Medulla oblongata (tissue), 1 donor: Measurements from ENCODE around the gene QTRT2.

Source experiments
- DNase-seq: peaks from one replicate; pipeline ENCODE4 v3.0.0-alpha.2; 2015; ENCODE audit errors: extremely low spot score

Gene QTRT2

DNA sequence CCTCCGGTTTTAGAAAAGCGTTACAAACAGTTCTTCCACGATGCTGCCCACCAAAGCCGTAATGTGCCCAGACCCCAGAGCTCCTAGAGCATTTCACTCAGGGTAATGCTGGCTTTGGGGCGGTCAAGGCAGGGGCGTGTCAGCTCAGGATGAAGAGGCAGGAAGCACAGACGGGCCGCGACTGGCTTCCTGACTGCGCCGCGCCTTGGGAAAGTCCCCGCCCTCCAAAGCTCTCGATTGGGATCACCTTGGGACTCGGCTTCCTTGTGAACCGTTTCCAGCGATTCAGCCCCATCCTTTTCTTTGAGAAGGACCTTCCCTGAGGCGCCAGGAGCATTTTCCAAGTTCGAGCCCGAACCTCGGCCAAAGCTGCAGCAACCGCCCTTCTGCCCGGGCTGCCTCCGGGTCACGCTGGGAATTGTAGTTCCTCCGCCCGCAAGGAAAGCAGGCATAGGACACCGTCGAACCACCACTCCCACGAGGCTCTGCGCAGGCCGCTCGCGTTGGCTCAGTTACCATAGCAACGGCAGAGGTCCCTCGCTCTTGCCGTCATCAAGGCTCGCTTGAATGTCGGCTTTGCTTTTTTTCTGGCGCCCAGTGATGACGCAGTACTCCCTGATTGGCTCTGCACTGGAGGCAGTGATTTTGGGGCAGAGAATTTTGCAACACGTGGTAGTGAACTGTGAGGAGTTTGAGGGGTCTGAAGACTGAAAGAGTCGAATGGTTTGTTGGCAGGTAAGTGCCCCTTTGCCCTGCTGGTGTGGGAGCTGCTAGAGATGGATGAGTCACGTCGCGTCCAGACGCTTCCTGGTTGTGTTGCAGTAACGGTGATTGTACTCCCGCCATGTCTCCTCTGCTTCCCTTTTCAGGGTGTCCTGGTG lies at the start of gene QTRT2, which contains the start of gene CCDC191:
Gene QTRT2 (plus strand): TSS at position 608 of the 881 bp plus-strand sequence. CDS start 8,521 bp downstream, outside the sequence.
Gene CCDC191 (minus strand): TSS at position 397 of the 881 bp plus-strand sequence. CDS start 60 bp downstream, at position 337.
- DNase-seq: peak; percentile 100

DNA sequence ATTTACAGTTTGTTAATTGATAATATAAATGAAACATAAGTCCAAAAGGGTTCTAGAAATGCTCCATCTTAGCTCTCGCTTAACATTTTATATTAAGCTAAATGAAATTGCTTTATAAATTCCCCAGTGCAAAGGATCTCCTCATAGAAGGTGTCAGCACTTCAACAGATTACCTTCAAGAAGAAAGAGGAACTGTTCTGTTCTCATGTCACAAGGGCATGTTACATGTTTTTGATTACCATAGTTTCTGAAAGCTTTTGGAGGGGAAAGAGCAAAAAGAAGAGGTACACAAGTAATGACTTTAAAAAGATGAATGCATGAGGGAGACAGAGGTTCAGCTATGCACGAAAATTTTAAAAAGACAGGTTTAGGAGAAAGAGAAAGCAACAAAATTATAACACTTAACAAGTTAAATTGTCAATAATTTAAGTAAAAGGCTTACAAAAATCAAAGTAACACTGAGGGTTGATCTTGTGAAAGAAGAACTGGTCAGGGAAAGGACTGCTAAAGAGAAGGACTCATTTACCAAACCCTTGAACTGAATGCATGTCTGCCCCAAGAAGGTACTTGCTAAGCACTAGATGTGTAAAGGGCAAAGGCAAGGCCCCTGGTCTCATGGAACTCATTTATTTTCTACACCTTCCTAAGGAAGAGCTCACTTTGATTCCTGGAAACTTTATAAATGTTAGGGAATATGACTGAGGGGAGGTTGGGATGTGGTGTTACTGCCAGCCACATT lies 45.3 kb upstream of the QTRT2 start:
- no peak for DNase-seq

DNA sequence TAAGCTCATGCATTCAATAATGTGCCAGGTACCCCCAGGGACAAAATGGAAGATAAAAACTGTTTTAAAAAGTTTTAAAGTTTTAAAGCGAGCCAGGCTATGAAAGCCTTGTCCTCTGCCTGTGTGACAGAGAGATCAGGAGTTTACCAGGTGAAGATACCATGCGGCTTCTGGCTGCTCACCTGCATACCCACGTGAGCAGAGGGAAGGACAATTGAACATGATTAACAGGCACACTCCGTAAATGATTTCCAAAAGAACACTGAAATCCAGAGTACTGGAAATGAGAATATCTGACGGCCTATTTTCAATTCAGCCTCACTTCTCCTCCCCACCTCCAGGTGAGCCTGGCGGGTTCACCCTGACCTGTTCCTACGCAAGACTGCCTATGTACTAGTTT lies 42.3 kb upstream of the QTRT2 start:
- DNase-seq: no peak

DNA sequence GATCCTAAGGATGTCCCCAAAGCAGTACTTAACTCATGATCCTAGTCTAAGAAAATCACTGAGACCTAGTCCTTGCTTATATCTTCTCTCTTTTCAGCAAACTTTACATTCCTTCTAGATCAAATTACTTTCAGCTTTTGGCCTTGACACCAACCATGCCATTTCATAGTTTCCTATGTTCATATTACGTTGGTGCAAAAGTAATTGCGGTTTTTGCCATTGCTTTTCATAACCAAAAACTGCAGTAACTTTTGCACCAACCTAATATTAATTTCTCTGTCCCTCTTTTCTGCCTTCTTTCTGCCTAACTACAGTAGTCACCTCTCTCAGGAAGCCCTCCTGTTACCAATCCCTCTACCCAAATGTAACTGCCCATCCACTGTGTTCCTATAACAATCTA lies 37.1 kb upstream of the QTRT2 start:
- no peak for DNase-seq

DNA sequence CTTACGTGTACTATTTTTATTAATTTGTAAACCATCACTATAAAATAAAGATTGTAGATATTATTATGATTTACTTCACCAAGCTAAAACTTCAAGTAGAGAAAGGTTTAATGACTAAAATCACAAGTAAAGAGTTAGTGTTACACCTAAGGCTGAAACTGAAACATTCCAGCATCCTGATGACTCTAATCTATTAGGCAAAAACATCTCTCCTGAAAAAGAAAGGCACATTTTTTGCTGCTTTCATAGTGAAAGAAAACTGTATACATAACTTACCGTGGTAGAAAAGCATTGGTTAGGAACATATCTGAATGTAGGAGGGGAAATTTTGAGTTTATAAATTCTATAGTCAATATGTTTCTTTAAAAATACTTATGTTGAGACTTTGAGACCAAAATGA lies 35.6 kb upstream of the QTRT2 start:
- no peak for DNase-seq

DNA sequence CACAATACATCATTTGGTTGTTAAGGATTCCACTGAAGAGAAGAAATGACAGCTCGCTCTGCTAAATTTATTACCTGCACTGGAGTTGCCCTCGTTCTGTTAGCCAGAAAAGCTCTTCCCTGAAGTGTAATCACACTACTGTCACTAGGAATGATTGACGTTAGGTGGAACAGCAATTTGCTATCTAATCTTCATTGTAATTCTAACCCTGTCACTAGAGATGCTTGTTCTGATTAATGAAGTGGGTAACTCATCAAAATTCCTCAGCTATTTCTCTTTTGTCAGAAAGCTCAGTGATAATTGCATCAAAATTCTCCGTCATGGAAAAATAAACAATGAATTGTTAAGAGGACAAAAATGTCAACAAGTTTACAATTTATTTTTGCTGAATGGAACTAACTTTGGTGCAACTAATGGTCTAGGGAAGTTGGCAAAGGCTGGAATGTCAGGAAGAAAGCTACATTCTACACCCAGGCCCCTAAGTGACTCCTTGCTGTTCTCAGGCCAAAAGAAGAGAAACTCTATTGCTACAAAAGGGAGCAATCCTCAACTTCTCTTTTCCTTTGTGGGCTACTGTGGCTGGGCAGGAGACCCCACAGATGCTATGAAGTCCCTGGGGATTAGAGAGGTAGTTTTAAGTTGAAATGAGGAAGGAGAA lies 34.3 kb upstream of the QTRT2 start:
- no peak for DNase-seq

DNA sequence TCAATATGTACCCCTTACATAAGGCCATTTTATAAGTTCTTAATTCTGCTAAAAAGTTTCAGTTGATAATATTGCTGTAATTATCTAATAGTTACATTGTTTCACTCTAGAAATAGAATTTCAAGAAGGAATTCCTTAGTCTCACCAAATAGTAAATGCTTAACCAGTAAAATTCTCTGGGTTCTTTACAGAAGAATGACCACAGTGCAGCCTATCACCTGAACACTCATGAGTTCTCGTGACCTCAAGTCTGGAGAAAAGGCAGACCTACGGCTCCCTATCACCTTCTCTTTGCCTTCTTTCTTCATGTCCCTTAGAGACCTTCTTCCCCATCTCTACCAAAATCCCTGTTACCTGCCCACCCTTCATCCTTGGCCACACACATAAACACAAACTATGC lies 31.1 kb upstream of the QTRT2 start:
- DNase-seq: no peak

DNA sequence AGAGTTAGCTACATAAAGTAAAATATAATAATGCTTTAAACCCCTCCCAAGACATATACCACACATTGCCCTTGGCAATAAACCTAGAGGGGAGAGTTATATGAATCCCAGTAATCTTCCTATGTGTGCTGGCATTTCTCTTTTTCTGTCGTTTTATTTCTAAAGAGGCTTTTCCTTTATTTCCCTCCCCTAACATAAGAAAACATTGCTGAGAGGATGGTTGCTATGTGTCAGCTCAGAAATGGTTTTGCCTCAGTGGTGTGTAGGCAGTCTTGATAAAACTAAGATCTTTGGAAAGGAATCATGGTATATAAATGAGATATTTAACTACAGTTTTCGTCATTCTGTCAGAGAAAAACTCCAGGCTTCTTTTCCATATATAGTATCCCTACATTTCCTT lies 30.2 kb upstream of the QTRT2 start:
- DNase-seq: no peak

DNA sequence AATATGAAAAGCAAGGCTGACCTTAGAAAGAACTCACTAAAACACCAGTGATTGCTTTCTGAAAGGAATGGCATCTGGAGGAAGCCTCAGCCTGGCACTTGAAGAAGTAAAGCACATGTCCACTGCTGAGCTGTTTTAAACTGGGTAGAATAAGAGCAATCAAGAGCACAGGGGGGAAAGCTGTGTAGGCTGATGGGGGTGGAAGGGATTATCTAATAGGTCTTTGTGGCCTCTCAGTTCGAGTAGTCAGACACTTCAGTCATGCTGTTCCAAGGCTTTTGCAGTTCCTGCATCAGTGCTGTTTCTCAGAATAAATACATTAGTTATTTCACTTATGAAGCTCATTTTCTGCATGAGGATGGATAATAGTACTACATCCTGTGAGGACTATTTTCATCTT lies 22.8 kb upstream of the QTRT2 start:
- DNase-seq: no peak

DNA sequence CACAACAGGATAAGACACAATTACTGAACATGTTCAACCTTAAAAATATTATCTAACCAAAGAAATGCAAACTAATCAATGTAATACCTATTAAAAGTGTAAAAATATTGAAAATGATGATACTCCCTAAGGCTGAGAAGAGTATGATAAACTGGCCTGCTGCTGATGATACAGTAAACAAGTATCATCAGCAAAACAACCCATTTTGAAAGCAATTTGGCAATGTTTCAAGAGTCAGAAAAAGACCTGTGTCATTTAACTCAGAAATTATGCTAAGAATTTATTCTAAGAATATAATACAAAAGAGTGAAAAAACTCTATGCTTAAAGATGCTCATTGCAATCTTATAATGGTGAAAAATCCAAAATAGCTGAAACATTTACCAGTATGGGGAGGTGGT lies 22.3 kb upstream of the QTRT2 start:
- DNase-seq: no peak

DNA sequence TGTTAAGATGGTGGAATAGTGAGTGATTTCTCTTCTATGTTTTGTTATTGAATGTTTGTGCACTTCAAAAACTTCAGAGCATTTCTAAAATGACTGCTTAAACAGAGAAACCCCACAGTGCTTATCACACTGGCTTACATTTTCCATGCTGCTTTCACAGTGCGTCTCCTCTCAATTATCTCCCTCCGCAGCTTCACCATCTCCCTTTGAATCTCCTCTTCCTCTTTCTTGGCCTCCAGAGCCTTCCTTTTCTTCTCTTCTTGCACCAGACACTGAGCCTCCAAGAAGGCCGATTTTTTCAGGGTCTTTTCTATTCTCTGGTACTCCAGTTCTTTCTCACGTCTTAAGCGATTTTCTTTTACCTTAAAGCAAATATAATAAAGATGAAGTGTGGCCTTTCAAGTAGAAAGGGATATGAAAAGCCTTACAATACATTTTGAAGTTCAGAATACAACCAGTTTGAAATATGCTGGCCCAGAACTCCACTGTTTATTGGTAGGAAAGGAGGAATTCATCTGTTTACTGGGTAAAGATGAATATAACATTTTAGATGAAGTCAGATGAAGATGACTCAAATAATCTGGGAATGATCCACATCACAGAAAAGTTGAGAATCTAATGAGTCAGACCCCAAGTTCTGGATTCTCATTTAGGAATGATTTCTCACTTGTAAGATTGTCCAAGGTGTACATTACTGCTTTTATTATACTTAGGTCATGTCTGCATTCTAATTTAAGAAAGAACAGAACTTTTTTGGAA lies 21.6 kb upstream of the QTRT2 start:
- DNase-seq: no peak

DNA sequence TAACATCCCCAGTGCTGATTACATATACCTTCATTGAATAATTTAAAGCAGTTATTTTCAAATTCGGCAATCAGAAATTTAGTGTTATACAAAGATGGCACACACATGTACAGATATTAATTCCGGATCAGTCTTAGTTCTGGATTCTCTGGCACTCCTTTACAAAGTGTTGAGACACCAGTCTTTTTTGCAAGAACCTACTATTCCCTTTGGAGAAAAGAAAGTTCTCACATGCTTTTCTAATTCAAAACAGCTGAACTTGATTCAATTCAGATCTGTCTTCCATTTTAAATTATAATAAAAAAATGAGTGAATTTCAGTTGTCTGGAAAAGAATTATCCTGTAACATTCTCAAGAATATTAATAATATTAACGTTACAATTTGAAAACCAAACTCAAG lies 20.6 kb upstream of the QTRT2 start:
- DNase-seq: no peak

DNA sequence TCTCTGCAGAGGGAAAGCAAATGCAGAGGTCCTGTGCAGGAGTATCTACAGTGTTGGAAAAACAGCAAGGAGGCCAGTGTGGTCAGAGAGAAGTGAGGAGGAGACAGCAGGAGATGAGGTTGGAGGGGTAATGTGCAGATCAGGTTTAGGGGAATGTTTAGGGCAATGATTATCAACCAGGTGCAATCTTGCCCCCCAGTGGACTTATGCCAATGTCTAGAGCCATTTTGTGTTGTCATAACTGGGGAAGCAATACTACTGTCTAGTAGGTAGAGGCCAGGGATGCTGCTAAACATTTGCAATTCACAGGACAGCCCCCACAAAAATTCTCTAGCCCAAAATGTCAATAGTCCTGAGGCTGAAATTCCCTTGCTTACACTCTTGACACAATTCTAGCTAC lies 13.3 kb upstream of the QTRT2 start:
- no peak for DNase-seq

DNA sequence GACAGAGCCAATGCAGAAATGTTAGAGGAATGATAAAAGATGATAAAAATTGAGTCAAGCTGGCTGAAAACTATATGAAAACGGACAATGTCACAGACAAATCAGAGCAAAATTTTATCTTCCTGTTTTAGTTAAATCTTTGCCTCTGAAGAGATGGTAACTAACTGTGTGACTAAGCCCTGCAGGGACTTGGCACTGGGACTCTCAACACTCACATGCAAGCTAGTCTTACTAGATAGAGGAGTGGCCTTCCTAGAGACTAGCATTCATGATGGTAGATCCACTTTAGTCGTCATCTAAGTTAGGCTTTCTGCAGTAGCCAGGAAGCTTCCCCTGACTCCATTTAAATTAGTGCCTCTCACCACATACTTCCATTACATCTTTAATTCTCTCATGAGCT lies 4.3 kb upstream of the QTRT2 start:
- no peak for DNase-seq

DNA sequence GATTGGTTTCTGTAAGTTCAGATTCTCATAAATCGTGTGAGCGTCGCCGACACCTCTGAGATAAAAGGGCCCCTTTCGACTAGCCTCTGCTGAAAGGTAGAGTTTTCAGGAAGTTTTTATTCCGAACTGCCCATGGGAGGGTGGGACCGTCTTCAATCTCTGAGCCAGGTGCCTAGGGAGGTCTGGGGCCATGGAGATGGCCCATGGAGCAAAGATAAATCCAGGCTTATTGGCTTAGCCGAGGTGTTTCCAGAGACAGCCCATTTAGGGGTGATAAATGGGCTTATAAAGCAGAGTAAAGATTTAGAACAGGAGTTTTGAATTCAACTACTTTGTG lies 442 bp downstream of the QTRT2 start:
- no peak for DNase-seq

DNA sequence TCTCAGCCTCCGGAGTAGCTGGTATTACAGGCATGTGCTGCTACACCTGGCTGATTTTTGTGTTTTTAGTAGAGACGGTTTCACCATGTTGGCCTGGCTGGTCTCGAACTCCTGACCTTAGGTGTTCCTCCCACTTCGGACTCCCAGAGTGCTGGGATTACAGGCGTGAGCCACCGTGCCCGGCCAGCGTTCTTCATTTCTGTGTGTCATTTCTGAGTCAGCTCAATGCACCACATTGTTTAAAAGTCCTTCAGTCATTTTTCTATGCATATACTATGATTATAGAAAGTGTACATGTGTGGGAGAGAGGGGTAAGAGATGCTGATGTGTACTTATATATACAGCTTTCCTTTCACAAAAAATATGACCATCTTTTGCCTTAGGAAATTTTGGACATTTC lies 2.1 kb downstream of the QTRT2 start:
- DNase-seq: no peak

DNA sequence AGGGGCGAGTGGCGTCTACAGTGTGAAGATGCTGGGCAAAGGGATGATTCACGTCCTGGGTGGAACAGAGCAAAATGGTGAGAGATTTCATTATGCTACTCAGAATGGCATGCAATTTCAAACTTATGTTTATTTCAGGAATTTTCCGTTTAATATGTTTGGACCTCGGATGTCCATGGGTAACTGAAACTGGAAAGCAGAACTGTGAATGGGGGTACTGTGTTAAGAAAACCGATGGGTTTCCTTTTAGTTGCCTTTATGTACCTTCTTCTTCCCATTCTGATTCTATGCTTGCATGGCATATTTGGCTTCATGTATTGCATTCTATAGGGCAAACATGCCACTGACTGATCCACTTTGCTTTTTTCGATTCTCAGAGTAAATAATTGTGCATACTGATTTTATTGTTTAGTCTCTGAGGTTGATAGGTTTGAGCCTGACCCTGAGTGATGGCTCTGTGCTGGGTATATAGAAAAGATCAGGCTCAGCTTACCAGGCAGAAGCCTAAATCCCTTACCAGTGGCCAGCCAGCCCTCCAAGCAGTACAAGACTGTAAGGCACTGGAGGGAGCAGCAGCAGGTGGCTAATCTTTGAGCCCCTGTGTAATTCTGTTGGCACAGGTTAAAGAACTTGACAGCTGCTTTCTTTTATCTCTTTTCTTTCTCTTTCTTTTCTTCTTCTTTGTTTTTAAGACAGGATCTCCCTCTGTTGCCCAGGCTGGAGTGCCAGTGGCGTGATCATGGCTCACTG lies 4.5 kb downstream of the QTRT2 start:
- DNase-seq: no peak

DNA sequence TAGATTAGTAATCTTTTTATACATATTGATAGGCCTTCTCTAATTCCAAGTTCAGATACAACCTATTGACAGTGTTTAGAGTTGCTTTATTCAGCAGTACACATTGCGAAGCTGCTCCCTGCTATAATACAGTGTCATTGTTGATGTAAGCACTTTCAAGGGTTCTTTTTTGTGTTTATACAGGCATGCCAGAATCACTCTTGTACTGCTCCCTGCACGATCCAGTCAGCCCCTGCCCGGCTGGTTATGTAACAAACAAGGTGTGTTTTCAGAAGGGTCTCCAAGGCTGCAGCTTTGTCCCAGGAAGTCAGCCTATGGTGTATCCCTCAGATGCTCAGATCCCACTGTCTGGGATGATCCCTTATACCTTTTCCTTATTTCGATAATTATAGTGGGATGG lies 11.3 kb downstream of the QTRT2 start:
- no peak for DNase-seq

DNA sequence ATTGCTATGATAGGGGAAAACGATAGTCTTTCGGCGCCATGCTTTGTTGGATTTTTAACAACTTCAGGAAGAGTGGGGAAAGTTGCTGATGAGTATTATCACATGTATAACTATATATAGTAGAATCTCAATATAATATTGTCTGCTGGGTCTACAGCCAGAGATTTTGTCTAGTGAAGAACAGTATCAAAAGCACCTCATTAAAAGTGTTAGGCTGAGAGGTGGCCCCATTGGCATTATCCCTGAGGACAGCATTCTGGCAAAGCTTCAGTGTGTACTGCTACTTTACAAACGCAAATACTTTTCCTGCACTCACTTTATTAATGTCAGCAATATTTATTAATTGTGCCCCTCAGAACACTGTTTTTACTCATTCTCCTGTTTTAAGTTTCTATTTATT lies 11.8 kb downstream of the QTRT2 start:
- no peak for DNase-seq

DNA sequence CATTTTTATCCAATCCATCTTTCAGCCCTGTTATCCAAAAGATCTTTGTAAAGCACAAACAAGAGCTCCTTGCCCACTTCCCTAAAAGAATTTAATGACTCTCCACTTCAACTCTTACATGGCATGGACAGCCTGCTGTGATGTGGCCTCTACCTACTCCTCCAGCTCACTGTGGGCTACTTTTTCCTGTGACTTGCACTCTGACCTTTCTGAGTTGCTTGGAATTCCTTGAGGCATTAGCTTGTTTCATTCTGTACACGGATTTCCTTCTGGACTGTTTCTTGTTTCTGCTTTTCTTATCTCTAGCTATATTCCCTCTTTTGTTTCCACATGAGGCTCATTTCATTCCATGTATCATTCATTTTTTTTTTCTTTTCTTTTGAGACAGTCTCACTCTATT lies 15.2 kb downstream of the QTRT2 start:
- DNase-seq: no peak

DNA sequence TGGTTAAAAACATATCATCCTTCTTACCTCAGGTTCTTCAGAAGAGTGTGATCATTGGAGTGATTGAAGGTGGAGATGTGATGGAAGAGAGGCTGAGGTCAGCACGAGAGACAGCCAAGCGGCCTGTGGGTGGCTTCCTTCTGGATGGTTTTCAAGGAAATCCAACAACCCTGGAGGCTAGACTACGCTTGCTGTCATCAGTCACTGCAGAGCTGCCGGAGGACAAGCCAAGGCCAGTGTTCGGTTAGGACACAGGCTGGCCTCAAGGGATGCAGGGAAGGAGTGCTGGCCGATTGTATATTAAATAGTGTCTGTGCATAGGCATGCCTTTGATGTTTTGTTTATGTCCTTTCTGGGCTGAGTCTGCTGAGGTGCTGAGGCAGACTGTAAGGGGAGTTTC lies 20.2 kb downstream of the QTRT2 start:
- no peak for DNase-seq
